Psoas muscle (tissue), 8 donors: Measurements from ENCODE around the gene CTDSP1. TPM values are rescaled to one million over a fixed set of nuclear protein-coding genes. Genes with fewer than 3 reads are reported as not detected.
A peak's percentile ranks its signal among the peaks of the same experiment; 100 is the strongest.

ENCODE experiments used
- ATAC-seq, 4 donors: fragments of 200-7000 bp; cut with Tn5 transposase; one replicate each; pipeline ENCODE4 v1.9.1; 2020; ENCODE audit warnings: moderate library complexity in 3 of 4, mild to moderate bottlenecking in 2 of 4
- DNase-seq, 2 donors: peaks; one replicate each; pipeline ENCODE4 v3.0.0-alpha.2; 2020
- H3K27ac ChIP-seq: fragments of 200-600 bp; one replicate; pipeline ENCODE4 v1.8.0; 2022
- H3K27me3 ChIP-seq, 3 donors: fragments of 200-600 bp in 1 of 3; one replicate each; pipeline versions ENCODE4 v1.6.1 to v1.8.0; 2013 to 2022; ENCODE audit warnings: low read length in 2 of 3, mild to moderate bottlenecking in 2 of 3, moderate library complexity in 1 of 3; ENCODE audit not compliant: insufficient read depth in 3 of 3
- H3K36me3 ChIP-seq, 2 donors: fragments of 200-600 bp in 1 of 2; one replicate each; pipeline versions ENCODE4 v1.6.1 to v1.8.0; 2013 to 2022; ENCODE audit warnings: low read depth in 1 of 2, mild to moderate bottlenecking in 1 of 2, moderate library complexity in 1 of 2; ENCODE audit not compliant: insufficient read depth in 1 of 2
- H3K4me1 ChIP-seq: fragments of 200-600 bp; one replicate; pipeline ENCODE4 v1.8.0; 2022
- H3K4me3 ChIP-seq: fragments of 200-600 bp; one replicate; pipeline ENCODE4 v1.8.0; 2022; ENCODE audit warnings: mild to moderate bottlenecking
- H3K9me3 ChIP-seq: fragments of 200-600 bp; one replicate; pipeline ENCODE4 v1.8.0; 2022
- CTCF ChIP-seq: fragments of 200-600 bp; IDR thresholded peaks from one replicate; pipeline ENCODE4 v1.8.0; 2022; ENCODE audit warnings: antibody characterized with exemption
- WGBS, 3 donors: extraction: QIAGEN DNeasy Blood & Tissue Kit; methylation state at CpG; one replicate each; pipeline versions ENCODE4 v1.1.6 to v1.1.7; 2013; 5-methylcytosine and 5-hydroxymethylcytosine counted together
- intact Hi-C, 2 donors: fragments of 100-400 bp; cut with DNase I; formaldehyde crosslinking; loops; one replicate each; pipeline versions ENCODE4 v1.11.0 to v1.14.2; 2022
- polyA plus RNA-seq, 3 donors: library from polyadenylated mRNA; stranded (reverse); fragments of 200-250 nt; gene quantifications; one replicate each; pipeline ENCODE4 v1.2.3, GENCODE V29; 2013
- total RNA-seq, 4 donors: library from RNA; stranded (reverse); fragmentation: NEBNext Ultra II Directional in 2 of 4; extraction: Animal tissue kit (Norgen Biotek cat#: 25700) in 2 of 4; gene quantifications; one replicate each; pipeline versions ENCODE4 v1.2.1 to v1.2.4, GENCODE V29; 2021 to 2023
- donor health status: healthy with polysubstance abuse.
- donor health status: DM: no; HTN: no; CAD: no; lungs with moderate emphysema.
- donor health status: Bipolar disorder and iron deficiency.
- donor health status: healthy.
- donor health status: DM: yes; HTN: yes; CAD: no.
- donor health status: DM: no; HTN: no; CAD: no.
- donor health status: DM: no; HTN: no; CAD: no.
- donor health status: DM: yes; HTN: yes; CAD: no.

The CTDSP1 gene
- total and polyA plus RNA-seq, 7 donors = 55.6 to 73.0 (median 61.9) TPM

GRCh38 chr2:218423584-218423983 lies 23.9 kb downstream of the CTDSP1 start:
- Histone ChIP-seq H3K27me3 (no peaks in the 10 kb centered on the region), H3K4me3 (no peak overlapping the region), H3K9me3 (no peaks in the 10 kb centered on the region), H3K36me3 (no peaks in the 10 kb centered on the region), H3K4me1 (no peaks in the 10 kb centered on the region), H3K27ac (no peak overlapping the region)
- intact Hi-C loops = no loop called here
- DNase-seq (peak in 1 of 2 donors; percentile 14), ATAC-seq (no peak)
- 82 to 92% (median 85%) methylated on average over 8 to 9 of the region's 9 CpGs for WGBS, 3 donors
- no peak for TF ChIP-seq CTCF

- no peak overlapping the region for H3K27ac ChIP-seq
- no peak for ATAC-seq
Measured at GRCh38 chr2:218425531-218425930, 25.9 kb downstream of the CTDSP1 start.

GRCh38 chr2:218427741-218428140 lies 28.1 kb downstream of the CTDSP1 start:
- TF ChIP-seq CTCF = no peak
- Histone ChIP-seq H3K4me3 (no peak overlapping the region), H3K36me3 (no peaks in the 10 kb centered on the region), H3K4me1 (no peaks in the 10 kb centered on the region), H3K9me3 (no peaks in the 10 kb centered on the region), H3K27ac (no peak overlapping the region), H3K27me3 (no peaks in the 10 kb centered on the region)
- ATAC-seq (no peak), DNase-seq (peak in 1 of 2 donors; percentile 42)
- 58 to 71% (median 67%) methylated on average over 11 of the region's 11 CpGs for WGBS, 3 donors
- intact Hi-C loops = no loop called here

More at GRCh38 chr2:218425531-218425930, 25.9 kb downstream of the CTDSP1 start:
- no peak for TF ChIP-seq CTCF
- WGBS, 3 donors = 71 to 82% (median 81%) methylated on average over 10 of the region's 10 CpGs
- no peaks in the 10 kb centered on the region for H3K27me3 ChIP-seq
- intact Hi-C loops = no loop called here
- H3K36me3 ChIP-seq = no peaks in the 10 kb centered on the region
- DNase-seq = peak in 1 of 2 donors; percentile 42
- no peaks in the 10 kb centered on the region for H3K9me3 ChIP-seq
- H3K4me1 ChIP-seq = no peaks in the 10 kb centered on the region
- H3K4me3 ChIP-seq = no peak overlapping the region

DNA sequence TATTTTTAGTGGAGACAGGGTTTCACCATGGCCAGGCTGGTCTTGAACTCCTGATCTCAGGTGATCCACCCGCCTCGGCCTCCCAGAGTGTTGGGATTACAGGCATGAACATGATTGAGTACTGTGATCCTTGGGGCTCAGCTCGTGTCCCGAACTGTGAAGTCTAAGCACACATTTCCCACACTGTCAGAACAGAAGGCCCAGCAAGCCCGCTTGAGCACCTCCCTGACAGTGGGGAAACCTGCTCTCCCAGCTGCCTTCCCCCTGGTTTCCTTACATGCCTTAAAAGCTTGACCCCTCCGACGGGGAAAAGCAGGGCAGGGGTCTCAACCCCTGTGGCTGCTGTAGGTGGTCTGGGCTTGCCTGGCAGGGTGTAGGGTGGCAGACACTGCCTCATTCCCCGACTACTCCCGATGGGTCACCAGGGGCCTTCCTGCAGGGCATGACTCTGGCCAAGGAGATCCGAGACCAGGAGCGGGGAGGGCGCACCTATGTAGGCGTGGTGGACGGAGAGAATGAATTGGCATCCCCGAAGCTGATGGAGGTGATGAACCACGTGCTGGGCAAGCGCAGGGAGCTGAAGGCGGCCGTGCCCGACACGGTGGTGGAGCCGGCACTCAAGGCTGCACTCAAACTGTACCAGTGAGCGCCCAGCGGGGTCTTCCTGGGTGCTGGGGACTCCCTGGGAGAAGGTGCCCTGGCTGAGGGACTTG lies 29.3 kb downstream of the CTDSP1 start:
- intact Hi-C loops = no loop called here
- Histone ChIP-seq H3K27ac (no peak overlapping the region), H3K9me3 (no peaks in the 10 kb centered on the region), H3K27me3 (no peaks in the 10 kb centered on the region), H3K36me3 (no peaks in the 10 kb centered on the region), H3K4me1 (no peaks in the 10 kb centered on the region), H3K4me3 (no peak overlapping the region)
- ATAC-seq (no peak), DNase-seq (peak in 1 of 2 donors; percentile 8)
- WGBS, 3 donors = 91 to 93% (median 91%) methylated on average over 24 of the region's 24 CpGs
- no peak for TF ChIP-seq CTCF
